ENCODE measurements around the gene LDLRAD4. TPM values are rescaled to one million over a fixed set of nuclear protein-coding genes. Genes with fewer than 3 reads are reported as not detected.

LDLRAD4 gene
- total and polyA plus RNA-seq, 2 donors (not counting 1 experiment from before 2014, with no cell fraction given) = 13.9 to 35.7 TPM

DNA sequence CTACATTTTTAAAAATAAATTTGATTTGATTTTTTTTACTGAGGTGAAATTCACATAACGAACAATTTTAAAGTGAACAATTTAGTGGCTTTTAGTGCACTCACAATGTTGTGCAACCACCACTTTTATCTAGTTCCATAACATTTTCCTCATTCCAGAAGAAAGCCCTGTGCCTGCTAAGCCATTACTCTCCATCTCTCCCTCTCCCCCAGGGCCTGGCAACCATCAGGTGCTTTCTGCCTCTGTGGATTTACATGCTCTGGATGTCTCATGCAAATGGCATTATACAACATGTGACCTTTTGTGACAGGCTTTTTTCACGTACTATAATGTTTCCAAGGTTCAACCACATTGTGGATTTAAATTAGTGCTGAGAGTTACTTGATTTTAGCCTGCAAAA lies 19.9 kb upstream of the LDLRAD4 start:
- Histone ChIP-seq H3K27me3 (replicated peaks in 1 of 4; ENCODE audit: control extremely low read depth in 1 of 4, control insufficient read depth in 3 of 4, insufficient read depth in 4 of 4, low read length in 3 of 4) (peaks cover 0 to 5% (median 1%) of the 10 kb centered on the region in 4 experiments), H3K9me3 (ENCODE audit: control extremely low read depth in 1 of 3, control insufficient read depth in 2 of 3, insufficient read depth in 1 of 3, low read length in 2 of 3) (peaks cover 6 to 18% (median 9%) of the 10 kb centered on the region in 3 donors), H3K4me1 (ENCODE audit: control insufficient read depth in 2 of 2, insufficient read depth in 2 of 2, low read length in 2 of 2) (no peaks in the 10 kb centered on the region), H3K4me2 (replicated peaks; ENCODE audit: low read depth, low read length, poor library complexity, severe bottlenecking) (no peak overlapping the region), H3K9ac (ENCODE audit: low read length) (no peak overlapping the region), H3K4me3 (ENCODE audit: control extremely low read depth in 1 of 5, extremely low read depth in 1 of 5, insufficient read depth in 1 of 5, low read depth in 2 of 5, low read length in 4 of 5) (no peak overlapping the region), H3K36me3 (replicated peaks in 1 of 2; ENCODE audit: control extremely low read depth in 1 of 2, control insufficient read depth in 1 of 2, extremely low read depth in 1 of 2, insufficient read depth in 2 of 2, low read length in 1 of 2) (no peaks in the 10 kb centered on the region), H4K20me1 (ENCODE audit: control insufficient read depth, insufficient read depth, low read length, poor library complexity, severe bottlenecking) (no peaks in the 10 kb centered on the region), H3K79me2 (ENCODE audit: control insufficient read depth, insufficient read depth, low read length) (no peaks in the 10 kb centered on the region), H2AFZ (ENCODE audit: insufficient read depth, low read depth, low read length, poor library complexity, severe bottlenecking) (no peak overlapping the region), H3K27ac (ENCODE audit: low read length in 2 of 2) (no peak overlapping the region)
- Mint-ChIP-seq H3K4me1 (no peaks in the 10 kb centered on the region), H3K4me3 (no peak overlapping the region), H3K9me3 (ENCODE audit: insufficient read depth) (peaks cover 12% of the 10 kb centered on the region), H3K27ac (no peak overlapping the region), H3K27me3 (peaks cover 28% of the 10 kb centered on the region)
- CTCF ChIA-PET = no interaction called here
- POLR2A ChIA-PET = no interaction called here
- no peak for TF ChIP-seq EZH2 (IDR thresholded peaks at IDR 0.05; ENCODE audit: borderline replicate concordance, insufficient read depth, low read depth, low read length, poor library complexity, severe bottlenecking)
- TF ChIP-seq, protein P1, sequence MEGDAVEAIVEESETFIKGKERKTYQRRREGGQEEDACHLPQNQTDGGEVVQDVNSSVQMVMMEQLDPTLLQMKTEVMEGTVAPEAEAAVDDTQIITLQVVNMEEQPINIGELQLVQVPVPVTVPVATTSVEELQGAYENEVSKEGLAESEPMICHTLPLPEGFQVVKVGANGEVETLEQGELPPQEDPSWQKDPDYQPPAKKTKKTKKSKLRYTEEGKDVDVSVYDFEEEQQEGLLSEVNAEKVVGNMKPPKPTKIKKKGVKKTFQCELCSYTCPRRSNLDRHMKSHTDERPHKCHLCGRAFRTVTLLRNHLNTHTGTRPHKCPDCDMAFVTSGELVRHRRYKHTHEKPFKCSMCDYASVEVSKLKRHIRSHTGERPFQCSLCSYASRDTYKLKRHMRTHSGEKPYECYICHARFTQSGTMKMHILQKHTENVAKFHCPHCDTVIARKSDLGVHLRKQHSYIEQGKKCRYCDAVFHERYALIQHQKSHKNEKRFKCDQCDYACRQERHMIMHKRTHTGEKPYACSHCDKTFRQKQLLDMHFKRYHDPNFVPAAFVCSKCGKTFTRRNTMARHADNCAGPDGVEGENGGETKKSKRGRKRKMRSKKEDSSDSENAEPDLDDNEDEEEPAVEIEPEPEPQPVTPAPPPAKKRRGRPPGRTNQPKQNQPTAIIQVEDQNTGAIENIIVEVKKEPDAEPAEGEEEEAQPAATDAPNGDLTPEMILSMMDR (IDR thresholded peaks at IDR 0.05) = no peak
- intact Hi-C loops (cut with micrococcal nuclease) = no loop called here
- no CpG with 5 or more reads among the region's 2 CpGs for WGBS (ENCODE audit: insufficient coverage)
- DNase-seq (no peak), ATAC-seq (ENCODE audit: low read depth) (no peak)

DNA sequence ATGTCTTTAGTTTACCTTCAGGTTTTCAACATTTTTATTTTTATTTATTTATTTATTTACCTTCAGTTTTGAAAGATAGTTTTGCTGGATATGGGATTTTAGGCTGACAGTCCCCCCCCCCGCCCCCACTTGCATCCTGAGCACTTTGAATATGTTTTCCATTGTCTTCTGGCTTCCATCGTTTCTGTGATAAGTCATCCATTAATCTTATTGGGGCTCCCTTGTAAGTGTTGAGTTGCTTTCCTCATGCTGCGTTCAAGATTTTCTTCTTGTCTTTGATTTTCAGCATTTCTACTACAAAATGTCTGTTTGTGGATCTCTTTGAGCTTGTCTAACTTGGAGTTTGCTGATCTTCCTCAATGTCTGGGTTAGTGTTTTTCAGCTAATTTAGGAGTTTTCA lies 19.4 kb upstream of the LDLRAD4 start:
- Histone ChIP-seq H4K20me1 (ENCODE audit: control insufficient read depth, insufficient read depth, low read length, poor library complexity, severe bottlenecking) (no peaks in the 10 kb centered on the region), H3K9ac (ENCODE audit: low read length) (no peak overlapping the region), H2AFZ (ENCODE audit: insufficient read depth, low read depth, low read length, poor library complexity, severe bottlenecking) (no peak overlapping the region), H3K9me3 (ENCODE audit: control extremely low read depth in 1 of 3, control insufficient read depth in 2 of 3, insufficient read depth in 1 of 3, low read length in 2 of 3) (peaks cover 6 to 18% (median 9%) of the 10 kb centered on the region in 3 donors), H3K27me3 (replicated peaks in 1 of 4; ENCODE audit: control extremely low read depth in 1 of 4, control insufficient read depth in 3 of 4, insufficient read depth in 4 of 4, low read length in 3 of 4) (peaks cover 0 to 5% (median under 1%) of the 10 kb centered on the region in 4 experiments), H3K36me3 (replicated peaks in 1 of 2; ENCODE audit: control extremely low read depth in 1 of 2, control insufficient read depth in 1 of 2, extremely low read depth in 1 of 2, insufficient read depth in 2 of 2, low read length in 1 of 2) (no peaks in the 10 kb centered on the region), H3K4me2 (replicated peaks; ENCODE audit: low read depth, low read length, poor library complexity, severe bottlenecking) (no peak overlapping the region), H3K4me1 (ENCODE audit: control insufficient read depth in 2 of 2, insufficient read depth in 2 of 2, low read length in 2 of 2) (no peaks in the 10 kb centered on the region), H3K27ac (ENCODE audit: low read length in 2 of 2) (no peak overlapping the region), H3K4me3 (ENCODE audit: control extremely low read depth in 1 of 5, extremely low read depth in 1 of 5, insufficient read depth in 1 of 5, low read depth in 2 of 5, low read length in 4 of 5) (no peak overlapping the region), H3K79me2 (ENCODE audit: control insufficient read depth, insufficient read depth, low read length) (no peaks in the 10 kb centered on the region)
- Mint-ChIP-seq H3K4me3 (no peak overlapping the region), H3K27me3 (peaks cover 28% of the 10 kb centered on the region), H3K4me1 (no peaks in the 10 kb centered on the region), H3K9me3 (ENCODE audit: insufficient read depth) (peaks cover 12% of the 10 kb centered on the region), H3K27ac (no peak overlapping the region)
- TF ChIP-seq, protein P1 (IDR thresholded peaks at IDR 0.05) = no peak
- TF ChIP-seq EZH2 (IDR thresholded peaks at IDR 0.05; ENCODE audit: borderline replicate concordance, insufficient read depth, low read depth, low read length, poor library complexity, severe bottlenecking) = no peak
- no CpG with 5 or more reads among the region's 3 CpGs for WGBS (ENCODE audit: insufficient coverage)
- CTCF ChIA-PET = no interaction called here
- DNase-seq = no peak
- POLR2A ChIA-PET = no interaction called here
- intact Hi-C loops (cut with micrococcal nuclease) = no loop called here
- no peak for ATAC-seq (ENCODE audit: low read depth)
